WTC11 (cell line): ENCODE results near the gene USP43.

Experiments
- CBFB ChIP-seq: sonication (generic); formaldehyde crosslinking; IDR thresholded peaks from 2 replicates; pipeline ENCODE4 v1.8.1; 2022; ENCODE audit warnings: mild to moderate bottlenecking, low read depth, missing genetic modification reagents
- CTCF ChIP-seq: fragments of 200-600 bp; IDR thresholded peaks from 2 replicates; pipeline ENCODE4 v1.8.0; 2022; ENCODE audit warnings: antibody characterized with exemption
- IRF1 ChIP-seq: sonication (generic); formaldehyde crosslinking; IDR thresholded peaks from 2 replicates; pipeline ENCODE4 v1.8.0; 2023; ENCODE audit warnings: missing genetic modification reagents

GRCh38 chr17:9622961-9623360, 22.4 kb upstream of the USP43 start:
- TF ChIP-seq IRF1 (CRISPR knock-in tag): no peak
- no peak for TF ChIP-seq CBFB (CRISPR knock-in tag)
- TF ChIP-seq CTCF: no peak
